SIG-M5 (cell line): ENCODE measurements around the gene NSUN6.

ENCODE experiments used
- DNase-seq: peaks from one replicate; lab custom pipeline; 2025; lab: John Stamatoyannopoulos, UW

The NSUN6 gene

GRCh38 chr10:18501198-18501597 is 150.2 kb downstream of the NSUN6 start:
- no peak for DNase-seq

GRCh38 chr10:18500576-18500975 is 150.8 kb downstream of the NSUN6 start:
- no peak for DNase-seq

GRCh38 chr10:18498998-18499397 is 152.4 kb downstream of the NSUN6 start:
- DNase-seq: no peak

- DNase-seq: no peak
Observed at GRCh38 chr10:18497806-18498369, 153.5 kb downstream of the NSUN6 start.
